Dermis blood vessel endothelial cell (primary cell): ENCODE results near the gene PTPRN2. TPM values are rescaled to one million over a fixed set of nuclear protein-coding genes. Genes with fewer than 3 reads are reported as not detected.

Source experiments
- DNase-seq: peaks from one replicate; pipeline ENCODE4 v3.0.0; 2010
- total RNA-seq: library from RNA; depleted of rRNA; stranded (reverse); fragments of >200 nt; gene quantifications from 2 replicates; pipeline ENCODE4 v1.2.3, GENCODE V29; 2014

PTPRN2 gene
- total RNA-seq, 1 donor from 2014 or later = 2.2 TPM

- DNase-seq = no peak
Measured at GRCh38 chr7:157886266-157886665, 701.4 kb downstream of the PTPRN2 start.

GRCh38 chr7:157885140-157885539, 702.5 kb downstream of the PTPRN2 start:
- DNase-seq = no peak

GRCh38 chr7:157884461-157885062, 703.1 kb downstream of the PTPRN2 start:
- DNase-seq = no peak

GRCh38 chr7:157881048-157881771, 706.4 kb downstream of the PTPRN2 start:
- no peak for DNase-seq

- no peak for DNase-seq
Measured at GRCh38 chr7:157879391-157879790, 708.2 kb downstream of the PTPRN2 start.

- no peak for DNase-seq
Measured at GRCh38 chr7:157877298-157878090, 710.1 kb downstream of the PTPRN2 start.

GRCh38 chr7:157876469-157877285, 710.9 kb downstream of the PTPRN2 start:
- no peak for DNase-seq

GRCh38 chr7:157875230-157876179, 712.1 kb downstream of the PTPRN2 start:
- DNase-seq = peak; percentile 1

GRCh38 chr7:157874870-157875229, 712.8 kb downstream of the PTPRN2 start:
- DNase-seq = no peak

GRCh38 chr7:157874208-157874816, 713.3 kb downstream of the PTPRN2 start:
- no peak for DNase-seq

- no peak for DNase-seq
Measured at GRCh38 chr7:157873664-157874063, 714.0 kb downstream of the PTPRN2 start.

GRCh38 chr7:157873181-157873580, 714.4 kb downstream of the PTPRN2 start:
- no peak for DNase-seq

GRCh38 chr7:157872447-157872846, 715.2 kb downstream of the PTPRN2 start:
- no peak for DNase-seq

- no peak for DNase-seq
Measured at GRCh38 chr7:157871681-157872080, 715.9 kb downstream of the PTPRN2 start.

GRCh38 chr7:157870644-157871290, 716.9 kb downstream of the PTPRN2 start:
- DNase-seq = no peak

GRCh38 chr7:157869793-157870192, 717.8 kb downstream of the PTPRN2 start:
- no peak for DNase-seq

GRCh38 chr7:157867685-157868305, 719.8 kb downstream of the PTPRN2 start:
- no peak for DNase-seq

GRCh38 chr7:157866336-157866924, 721.2 kb downstream of the PTPRN2 start:
- no peak for DNase-seq

GRCh38 chr7:157865351-157866165, 722.1 kb downstream of the PTPRN2 start:
- no peak for DNase-seq
